Hematopoietic multipotent progenitor cell treated with erythropoietin and hydrocortisone succinate and interleukin-3 and kit ligand, for 6 days (in vitro differentiated cells): ENCODE measurements around the gene C22orf23.
"Not testable (repeated sequence)": the region's sequence is repeated elsewhere in the genome, so short reads cannot be mapped to it uniquely, and the experiment has no call there.

Experiments
- DNase-seq: peaks from one replicate; pipeline ENCODE4 v3.0.0-alpha.2; 2015

C22orf23 gene

GRCh38 chr22:37953062-37953436 lies 352 bp downstream of the C22orf23 start:
- no peak for DNase-seq

- DNase-seq, result not testable (repeated sequence)
Observed at GRCh38 chr22:37952629-37953028, 772 bp downstream of the C22orf23 start.

GRCh38 chr22:37951305-37951704 lies 2.1 kb downstream of the C22orf23 start:
- DNase-seq, result no peak

GRCh38 chr22:37947142-37947795 lies 6.1 kb downstream of the C22orf23 start:
- not testable (repeated sequence) for DNase-seq

GRCh38 chr22:37944423-37944822 lies 9.0 kb downstream of the C22orf23 start:
- not testable (repeated sequence) for DNase-seq

GRCh38 chr22:37943825-37944198 lies 9.6 kb downstream of the C22orf23 start:
- DNase-seq, result no peak

- DNase-seq, result no peak
Observed at GRCh38 chr22:37943136-37943824, 10.1 kb downstream of the C22orf23 start.

- DNase-seq, result no peak
Observed at GRCh38 chr22:37942133-37942532, 11.3 kb downstream of the C22orf23 start.

- peak; percentile 32 for DNase-seq
Observed at GRCh38 chr22:37940698-37941376, 12.6 kb downstream of the C22orf23 start.

GRCh38 chr22:37933711-37934376 lies 19.6 kb downstream of the C22orf23 start:
- DNase-seq, result peak; percentile 96

GRCh38 chr22:37932821-37933578 lies 20.4 kb downstream of the C22orf23 start:
- no peak for DNase-seq

- no peak for DNase-seq
Observed at GRCh38 chr22:37932401-37932800, 21.0 kb downstream of the C22orf23 start.

GRCh38 chr22:37931893-37932389 lies 21.5 kb downstream of the C22orf23 start:
- peak; percentile 29 for DNase-seq

GRCh38 chr22:37930952-37931440 lies 22.4 kb downstream of the C22orf23 start:
- DNase-seq, result no peak

GRCh38 chr22:37930270-37930951 lies 23.0 kb downstream of the C22orf23 start:
- peak; percentile 65 for DNase-seq

- no peak for DNase-seq
Observed at GRCh38 chr22:37929390-37929789, 24.0 kb downstream of the C22orf23 start.

- no peak for DNase-seq
Observed at GRCh38 chr22:37927637-37927936, 25.8 kb downstream of the C22orf23 start.

- peak; percentile 83 for DNase-seq
Observed at GRCh38 chr22:37926771-37927636, 26.4 kb downstream of the C22orf23 start.

GRCh38 chr22:37926358-37926757 lies 27.0 kb downstream of the C22orf23 start:
- no peak for DNase-seq

- no peak for DNase-seq
Observed at GRCh38 chr22:37925767-37926166, 27.6 kb downstream of the C22orf23 start.

- DNase-seq, result no peak
Observed at GRCh38 chr22:37925330-37925729, 28.1 kb downstream of the C22orf23 start.
